T-helper 2 cell (primary cell): ENCODE results near the gene AGL.
"Not testable (repeated sequence)": the region's sequence is repeated elsewhere in the genome, so short reads cannot be mapped to it uniquely, and the experiment has no call there.

ENCODE experiments used
- DNase-seq, 5 experiments: peaks; one replicate each; pipeline versions ENCODE4 v3.0.0 to v3.0.0-alpha.2; 2012 to 2022

Gene AGL

DNA sequence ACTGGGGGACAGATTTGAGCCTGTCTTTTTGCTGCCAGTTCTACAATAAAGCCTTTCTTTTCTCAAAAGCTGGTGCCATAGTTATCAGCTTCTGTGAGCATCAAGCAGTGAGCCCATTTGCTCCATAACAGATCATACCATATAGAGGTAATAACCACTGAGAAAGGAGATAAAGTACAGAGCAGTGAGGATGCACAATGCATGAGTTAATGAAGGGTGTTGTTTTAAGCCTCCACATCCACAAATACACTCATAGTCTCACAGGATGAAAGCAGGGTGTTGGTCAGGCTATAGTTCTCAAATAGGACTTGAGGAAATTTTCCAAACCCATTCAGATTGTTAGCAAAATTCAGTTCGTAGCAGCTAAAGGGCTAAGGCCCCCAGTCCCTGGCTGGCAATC lies 94.0 kb downstream of the AGL start:
- no peak for DNase-seq

DNA sequence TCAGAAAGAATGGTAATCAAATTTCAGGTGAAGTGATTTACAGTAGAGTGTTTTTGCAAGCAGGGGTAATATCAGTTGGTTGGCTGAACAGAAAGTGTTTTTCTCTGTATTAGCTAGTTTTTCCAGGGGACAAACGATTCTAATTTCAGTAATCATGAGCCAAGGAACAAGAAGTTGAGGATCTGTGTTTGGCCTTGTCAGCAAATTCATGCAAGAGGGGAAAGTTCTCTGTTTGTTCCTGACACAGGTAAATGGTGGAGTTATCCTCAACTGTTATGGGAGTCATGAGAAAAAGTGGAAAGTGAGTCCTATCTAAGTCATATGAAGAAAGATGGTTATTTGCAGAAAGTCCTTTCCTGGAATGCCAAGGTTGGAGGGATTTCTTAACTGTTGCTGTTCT lies 95.0 kb downstream of the AGL start:
- no peak for DNase-seq

DNA sequence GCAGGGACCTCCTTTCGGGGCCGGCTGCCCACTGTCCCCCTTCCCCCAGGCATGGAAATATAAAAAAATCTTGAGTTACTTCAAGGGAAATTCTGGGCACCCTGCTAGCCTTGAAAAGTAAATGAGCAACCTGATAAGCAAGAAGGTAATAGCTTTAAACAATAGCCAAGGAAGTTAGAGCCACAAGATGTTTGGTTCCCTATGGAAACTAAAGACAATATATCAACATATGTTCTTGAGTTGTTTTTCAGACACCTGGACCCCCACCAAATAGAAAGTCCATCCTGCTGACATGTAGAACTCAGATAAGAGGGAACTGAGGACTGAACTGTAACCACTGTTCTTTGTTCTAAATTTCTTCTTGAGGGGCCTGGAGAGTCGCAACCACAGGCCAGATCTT lies 100.3 kb downstream of the AGL start:
- no peak for DNase-seq

DNA sequence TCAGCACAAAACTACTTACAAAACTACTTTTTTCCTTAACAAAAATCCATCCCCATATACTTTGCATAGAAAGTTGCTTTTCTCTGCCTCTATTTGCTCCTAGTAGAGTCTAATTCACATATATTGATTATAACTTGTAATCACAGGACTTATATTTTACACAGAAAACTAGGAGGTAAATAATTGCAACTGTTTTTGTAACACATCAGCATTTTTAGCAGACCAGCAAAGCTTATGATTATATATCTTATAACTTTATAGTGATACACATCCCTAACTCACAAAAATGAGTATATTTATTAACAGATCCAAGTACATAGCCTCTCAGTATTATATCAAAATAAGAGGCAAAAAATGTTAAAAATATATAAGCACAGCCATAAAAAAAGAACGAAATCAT lies 102.4 kb downstream of the AGL start:
- no peak for DNase-seq

DNA sequence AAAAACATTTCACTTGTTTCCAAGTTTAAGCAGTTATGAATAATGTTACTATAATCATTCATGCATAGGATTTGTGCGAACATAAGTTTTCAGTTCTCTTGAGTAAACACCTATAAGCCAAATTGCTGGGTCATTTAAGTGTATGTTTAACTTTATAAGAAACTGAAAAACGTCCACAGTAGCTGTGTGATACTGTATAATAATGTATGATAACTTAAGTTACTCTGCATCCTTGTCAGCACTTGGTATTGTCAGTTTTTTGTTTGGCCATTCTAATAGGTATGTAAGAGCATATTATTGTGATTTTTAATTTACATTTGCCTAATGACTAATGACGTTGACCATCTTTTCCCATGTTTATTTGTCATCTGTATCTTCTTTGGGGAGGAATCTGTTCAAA lies 105.2 kb downstream of the AGL start:
- DNase-seq = no peak

DNA sequence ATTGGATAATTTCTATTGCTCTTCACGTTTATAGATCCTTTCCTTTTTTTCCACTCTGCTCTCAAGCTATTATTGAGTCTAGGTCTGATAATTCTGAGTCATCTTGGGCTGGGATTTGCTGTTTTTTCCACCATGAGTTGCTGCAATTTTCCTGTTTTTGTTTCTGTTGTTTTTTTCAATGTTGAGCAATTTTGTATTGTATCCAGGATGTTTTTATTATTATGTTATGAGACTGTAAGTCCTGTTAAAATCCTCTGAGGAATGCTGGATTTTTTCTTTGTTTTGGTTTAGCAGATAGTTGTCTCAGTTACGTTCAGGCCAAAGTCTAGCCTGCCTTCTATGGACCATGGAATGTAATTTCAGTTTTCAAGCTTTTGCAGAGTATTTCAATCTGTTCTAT lies 106.6 kb downstream of the AGL start:
- DNase-seq = no peak

DNA sequence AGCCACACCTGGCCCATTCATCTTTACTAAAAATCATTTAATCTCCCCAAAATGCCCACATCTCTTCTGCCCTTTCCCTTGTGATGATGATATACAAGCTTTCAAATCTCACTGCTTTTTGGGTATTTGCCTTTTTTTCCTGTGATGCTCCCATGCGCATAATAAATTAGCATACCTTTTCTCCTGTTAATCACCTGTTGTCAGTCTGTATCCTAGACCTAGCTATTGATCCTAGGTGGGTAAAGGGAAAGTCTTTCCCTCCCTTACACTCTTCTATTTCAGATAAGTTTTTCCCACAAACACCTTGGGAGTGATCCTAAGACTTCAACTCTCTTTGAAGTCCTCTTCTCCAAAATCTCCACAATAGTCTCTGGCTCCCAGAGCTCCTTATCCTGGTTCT lies 107.7 kb downstream of the AGL start:
- DNase-seq = no peak

DNA sequence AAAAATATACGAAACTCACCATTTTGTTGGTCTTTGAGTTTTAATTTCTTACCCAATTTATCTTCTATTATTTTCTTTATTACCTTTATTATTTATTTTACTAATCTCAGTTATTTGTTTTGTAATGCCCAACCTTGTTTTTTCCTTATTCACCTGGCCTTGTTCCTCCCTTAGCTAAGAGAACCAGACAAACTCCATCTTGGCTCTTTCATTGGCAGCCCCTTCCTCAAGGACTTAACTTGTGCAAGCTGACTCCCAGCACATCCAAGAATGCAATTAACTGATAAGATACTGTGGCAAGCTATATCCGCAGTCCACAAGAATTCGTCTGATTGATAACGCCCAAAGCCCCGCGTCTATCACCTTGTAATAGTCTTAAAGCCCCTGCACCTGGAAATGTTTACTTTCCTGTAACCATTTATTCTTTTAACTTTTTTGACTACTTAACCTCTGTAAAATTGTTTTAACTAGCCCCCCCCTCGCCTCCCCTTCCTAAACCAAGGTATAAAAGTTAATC lies 109.1 kb downstream of the AGL start:
- not testable (repeated sequence) for DNase-seq

DNA sequence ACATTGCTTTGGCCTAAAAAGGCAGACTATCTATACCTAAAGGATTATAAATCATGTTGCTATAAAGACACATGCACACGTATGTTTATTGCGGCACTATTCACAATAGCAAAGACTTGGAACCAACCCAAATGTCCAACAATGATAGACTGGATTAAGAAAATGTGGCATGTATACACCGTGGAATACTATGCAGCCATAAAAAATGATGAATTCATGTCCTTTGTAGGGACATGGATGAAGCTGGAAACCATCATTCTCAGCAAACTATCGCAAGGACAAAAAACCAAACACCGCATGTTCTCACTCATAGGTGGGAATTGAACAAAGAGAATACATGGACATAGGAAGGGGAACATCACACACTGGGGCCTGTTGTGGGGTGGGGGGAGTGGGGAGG lies 110.1 kb downstream of the AGL start:
- not testable (repeated sequence) for DNase-seq

DNA sequence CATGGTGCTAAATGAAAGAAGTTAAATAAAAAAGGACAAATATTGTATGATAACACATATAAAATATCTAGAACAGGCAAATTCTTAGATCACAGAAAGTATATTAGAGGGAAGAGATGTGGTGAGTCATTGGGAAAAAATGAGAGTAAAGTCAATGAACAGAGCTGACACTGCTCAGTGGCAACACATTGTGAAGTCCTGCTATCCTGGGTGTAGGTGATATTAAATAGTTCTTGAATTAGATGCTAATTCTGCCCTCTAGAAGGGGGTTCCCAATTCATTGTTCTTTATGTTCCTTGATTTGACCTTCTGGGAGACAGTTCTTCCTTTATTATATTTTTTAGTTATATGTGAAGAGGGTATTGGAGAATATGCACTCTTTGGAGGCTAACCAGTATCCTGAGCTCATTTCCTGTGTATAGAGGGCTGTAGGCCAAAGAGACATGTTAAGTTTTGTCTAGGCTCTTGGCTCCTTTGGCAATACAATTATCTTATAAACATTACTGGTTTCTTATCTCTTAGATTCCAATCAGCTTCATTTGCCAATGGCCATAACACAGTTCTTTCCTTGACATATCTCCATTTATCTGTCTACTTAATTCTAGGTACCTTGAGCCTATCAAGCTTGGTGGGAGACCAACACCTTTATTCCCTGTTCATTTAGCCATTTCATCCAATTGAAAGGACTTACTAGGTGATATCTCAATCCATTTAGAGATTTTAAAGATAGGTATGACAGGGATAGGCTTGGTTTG lies 113.1 kb downstream of the AGL start:
- DNase-seq = no peak

DNA sequence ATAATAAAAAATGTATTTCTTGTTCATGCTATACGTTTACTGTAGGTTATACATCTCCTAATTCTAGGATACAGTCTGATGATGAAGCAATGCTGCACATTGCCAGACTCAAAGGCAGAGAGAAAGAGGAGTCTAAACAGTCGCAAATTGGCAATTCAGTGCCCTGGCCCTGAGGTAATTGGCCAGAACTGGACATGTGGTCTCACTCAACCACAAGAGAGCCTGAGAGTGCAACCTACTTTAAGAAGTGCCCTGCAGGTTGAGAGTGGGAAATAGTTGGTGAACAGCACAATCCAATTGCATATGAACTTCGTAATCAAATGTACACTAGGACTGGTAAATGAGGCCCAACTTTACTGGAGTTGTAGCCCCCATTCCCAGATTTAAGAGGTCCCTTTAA lies 114.6 kb downstream of the AGL start:
- DNase-seq = no peak

DNA sequence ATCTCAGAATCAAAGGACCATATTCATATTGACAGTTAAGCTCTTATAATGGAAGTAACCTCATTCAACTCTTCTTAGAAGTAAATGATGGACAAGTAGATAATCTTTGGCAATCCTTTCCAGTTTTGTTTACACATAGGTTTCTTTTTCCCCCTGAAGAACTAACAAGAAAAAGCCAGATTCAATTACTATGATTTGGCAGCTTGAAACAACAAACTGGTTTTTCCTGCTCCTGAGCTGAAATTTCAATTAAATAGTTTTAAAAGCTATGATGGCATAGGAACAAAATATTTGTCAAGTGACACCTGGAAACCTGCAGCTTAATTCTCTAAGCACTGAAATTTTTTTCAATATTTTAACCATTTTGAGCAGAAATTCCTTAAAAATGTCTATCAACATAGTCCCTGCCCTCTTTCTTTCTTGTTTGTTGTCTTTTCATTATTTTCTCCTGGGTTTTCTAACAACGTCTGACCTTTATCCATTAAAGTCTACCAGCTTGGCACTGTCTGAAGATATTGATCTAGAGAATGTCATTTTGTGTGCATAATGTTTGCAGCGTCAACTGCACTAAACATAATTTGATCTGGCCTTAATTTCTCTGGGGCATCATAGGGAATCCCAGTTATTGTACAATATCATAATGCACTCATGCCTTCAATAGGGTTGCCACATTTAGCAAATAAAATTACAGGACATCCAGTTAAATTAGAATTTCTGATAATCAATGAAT lies 115.7 kb downstream of the AGL start:
- no peak for DNase-seq

DNA sequence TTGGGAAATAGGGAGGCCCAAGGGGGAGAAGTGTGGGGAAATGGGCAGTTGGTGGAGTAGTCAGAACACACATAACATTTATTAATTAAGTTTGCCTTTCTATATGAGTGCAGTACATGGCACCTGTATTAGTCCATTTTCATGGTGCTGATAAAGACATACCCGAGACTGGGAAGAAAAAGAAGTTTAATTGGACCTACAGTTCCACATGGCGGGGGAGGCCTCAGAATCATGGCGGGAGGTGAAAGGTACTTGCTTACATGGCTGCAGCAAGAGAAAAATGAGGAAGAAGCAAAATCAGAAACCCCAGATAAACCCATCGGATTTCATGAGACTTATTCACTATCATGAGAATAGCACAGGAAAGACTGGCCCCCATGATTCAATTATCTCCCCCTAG lies 118.1 kb downstream of the AGL start:
- DNase-seq = no peak

DNA sequence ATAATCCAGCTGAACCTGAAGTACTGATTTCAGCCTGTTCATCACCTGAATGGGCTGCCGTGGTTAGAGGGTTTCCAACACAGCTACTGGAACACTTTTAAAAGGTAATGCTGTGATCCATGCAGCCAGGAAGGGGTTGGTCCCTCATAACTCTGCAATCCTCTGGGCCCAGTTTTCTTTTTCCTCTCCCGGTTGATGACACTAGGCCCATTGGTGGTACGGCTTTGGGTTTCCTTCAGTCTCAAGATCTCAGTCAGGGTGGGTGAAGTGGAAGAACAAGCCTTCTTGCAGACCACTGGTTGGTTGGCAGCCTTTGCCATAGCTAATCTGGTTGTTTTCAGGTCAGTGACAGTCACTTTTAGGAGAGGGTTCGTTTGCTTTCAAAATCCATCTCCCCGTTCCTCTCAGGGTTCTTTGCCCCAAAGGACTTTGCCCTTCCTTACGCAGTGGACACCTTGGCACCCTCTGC lies 119.1 kb downstream of the AGL start:
- DNase-seq = no peak

DNA sequence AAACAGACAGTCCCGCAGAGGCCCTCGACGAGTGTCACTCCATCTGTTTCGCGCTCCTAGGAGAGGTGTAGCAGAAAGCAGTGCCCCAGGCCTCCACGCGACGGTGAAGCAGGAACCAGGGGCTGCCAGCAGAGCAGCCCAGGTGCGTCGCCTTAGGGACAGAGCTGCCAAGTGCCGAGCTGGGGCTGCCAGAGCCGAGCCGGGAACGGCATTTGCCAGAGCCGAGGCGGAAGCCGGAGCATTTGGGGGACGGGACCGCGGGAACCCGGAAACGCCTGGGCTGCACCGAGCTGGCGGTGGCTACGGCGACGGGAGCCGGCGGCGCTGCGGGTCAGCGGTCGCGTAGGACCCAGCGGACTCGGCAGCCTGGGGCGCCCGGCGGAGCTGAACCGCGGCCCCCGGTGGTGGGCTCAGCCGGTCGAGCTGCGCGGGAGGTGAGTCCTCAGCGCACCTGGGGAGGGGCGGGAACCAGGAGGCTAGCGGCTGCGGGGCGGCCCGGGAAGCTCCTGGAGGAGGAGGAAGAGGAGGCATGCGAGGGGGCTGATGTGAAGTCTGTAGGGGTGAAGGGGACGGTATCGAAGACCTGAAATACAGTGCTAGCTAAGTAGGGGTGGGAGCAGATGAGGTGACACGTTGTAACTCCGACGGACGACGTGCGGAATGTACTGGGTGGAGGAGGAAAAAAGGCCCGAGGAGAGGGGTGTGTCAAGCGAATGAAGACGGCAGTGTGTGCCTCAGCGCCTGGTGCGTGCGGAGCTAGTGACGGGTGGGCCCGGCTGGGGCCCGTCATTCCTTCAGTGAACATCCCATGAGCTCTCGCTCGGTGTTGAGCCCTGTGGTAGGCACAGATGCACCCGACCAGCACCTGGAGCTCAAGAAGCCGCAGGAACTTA lies 119.8 kb downstream of the AGL start, which contains the start of gene SLC35A3:
SLC35A3 (plus strand) TSS at position 268 of the 893 bp plus-strand sequence. CDS start 23,559 bp downstream, outside the sequence.
- peak; percentile 50 to 87 (median 69) for DNase-seq

DNA sequence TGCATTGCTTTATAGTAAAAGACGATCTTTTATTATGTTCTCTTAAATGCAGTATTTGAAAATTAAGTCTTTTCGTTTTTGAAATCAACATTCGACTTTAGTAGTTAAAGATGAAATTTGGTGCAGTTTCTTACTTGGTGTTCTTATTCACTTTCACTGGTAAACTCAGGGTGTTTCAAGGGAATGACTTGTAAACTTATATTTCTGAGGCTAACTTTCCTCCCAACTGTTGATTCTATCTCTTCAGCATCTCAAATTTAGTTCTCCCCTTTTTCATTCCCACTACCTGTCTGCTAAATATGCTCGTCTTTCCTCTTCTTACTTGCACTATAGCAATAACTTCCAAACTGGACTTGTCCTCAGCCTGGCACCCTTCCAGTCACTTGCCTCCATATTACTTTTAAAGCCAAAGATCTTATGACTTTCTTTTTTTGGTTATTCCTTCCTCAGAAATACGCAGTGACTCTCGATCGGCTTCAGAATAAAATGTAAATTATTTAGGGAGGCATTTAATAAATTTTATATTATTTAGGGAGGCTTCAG lies 120.6 kb downstream of the AGL start:
- DNase-seq = no peak

DNA sequence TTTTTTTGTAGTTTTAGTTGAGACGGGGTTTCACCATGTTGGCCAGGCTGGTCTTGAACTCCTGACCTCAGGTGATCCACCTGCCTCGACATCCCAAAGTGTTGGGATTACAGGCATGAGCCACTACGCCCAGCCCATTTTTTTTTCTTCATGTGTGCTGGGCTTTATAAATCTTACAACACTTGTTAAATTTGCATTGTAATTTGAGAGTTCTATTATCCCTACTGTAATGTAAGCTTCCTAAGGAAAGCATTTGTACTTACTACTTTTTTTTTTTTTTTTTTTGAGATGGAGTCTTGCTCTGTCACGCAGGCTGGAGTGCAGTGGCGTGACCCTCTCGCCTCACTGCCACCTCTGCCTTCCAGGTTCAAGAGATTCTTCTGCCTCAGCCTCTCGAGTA lies 121.9 kb downstream of the AGL start:
- not testable (repeated sequence) for DNase-seq
